COR-L47 (cell line): ENCODE results near the gene GLRX2.
A peak's percentile ranks its signal among the peaks of the same experiment; 100 is the strongest.
"Not testable (repeated sequence)": the region's sequence is repeated elsewhere in the genome, so short reads cannot be mapped to it uniquely, and the experiment has no call there.

Experiments
- DNase-seq: peaks from one replicate; lab custom pipeline; 2025; lab: John Stamatoyannopoulos, UW

Gene GLRX2

GRCh38 chr1:193104907-193105820, at the start of gene GLRX2:
Gene GLRX2, minus strand, starts transcription at chr1:193105414. Its CDS starts 32 bp downstream, at chr1:193105382.
- DNase-seq, result peak; percentile 83

GRCh38 chr1:193144999-193145398, 39.8 kb upstream of the GLRX2 start:
- no peak for DNase-seq

GRCh38 chr1:193144361-193144938, 39.2 kb upstream of the GLRX2 start:
- DNase-seq, result no peak

- peak; percentile 5 for DNase-seq
These were observed 38.1 kb upstream of the GLRX2 start for GRCh38 chr1:193143285-193143684.

- DNase-seq, result no peak
These were observed 37.2 kb upstream of the GLRX2 start for GRCh38 chr1:193142409-193142808.

GRCh38 chr1:193141804-193142203, 36.6 kb upstream of the GLRX2 start:
- no peak for DNase-seq

- DNase-seq, result no peak
These were observed 35.0 kb upstream of the GLRX2 start for GRCh38 chr1:193140254-193140653.

GRCh38 chr1:193131266-193131860, 26.1 kb upstream of the GLRX2 start:
- no peak for DNase-seq

- no peak for DNase-seq
These were observed 20.2 kb upstream of the GLRX2 start for GRCh38 chr1:193125369-193125768.

GRCh38 chr1:193123751-193124150, 18.5 kb upstream of the GLRX2 start:
- DNase-seq, result no peak

- peak; percentile 97 for DNase-seq
These were observed 16.7 kb upstream of the GLRX2 start, which contains the start of gene CDC73 for GRCh38 chr1:193121616-193122593. Gene CDC73, plus strand, starts transcription at chr1:193122031. Its CDS starts 170 bp downstream, at chr1:193122201.

- DNase-seq, result no peak
These were observed 15.5 kb upstream of the GLRX2 start for GRCh38 chr1:193120604-193121166.

- DNase-seq, result no peak
These were observed 13.9 kb upstream of the GLRX2 start for GRCh38 chr1:193118803-193119730.

GRCh38 chr1:193118194-193118593, 13.0 kb upstream of the GLRX2 start:
- no peak for DNase-seq

- DNase-seq, result not testable (repeated sequence)
These were observed 12.0 kb upstream of the GLRX2 start for GRCh38 chr1:193117167-193117566.

GRCh38 chr1:193115629-193116227, 10.5 kb upstream of the GLRX2 start:
- DNase-seq, result no peak

- DNase-seq, result no peak
These were observed 9.4 kb upstream of the GLRX2 start for GRCh38 chr1:193114485-193115095.

- no peak for DNase-seq
These were observed 8.7 kb upstream of the GLRX2 start for GRCh38 chr1:193113992-193114332.

- no peak for DNase-seq
These were observed 8.2 kb upstream of the GLRX2 start for GRCh38 chr1:193113258-193113991.
